Liver (tissue), 9 donors: ENCODE results near the gene LIFR. TPM values are rescaled to one million over a fixed set of nuclear protein-coding genes. Genes with fewer than 3 reads are reported as not detected.

ENCODE experiments used
- DNase-seq: peaks from one replicate; pipeline ENCODE4 v3.0.0-alpha.2; 2017; ENCODE audit warnings: low spot score
- H3K27ac ChIP-seq, 2 donors: one replicate each; pipeline ENCODE4 v1.7.0; 2013; ENCODE audit warnings: inconsistent platforms in 2 of 2, low read length in 2 of 2, control low read depth in 1 of 2, low read depth in 1 of 2, mild to moderate bottlenecking in 1 of 2
- H3K27me3 ChIP-seq, 4 donors: one replicate each; pipeline versions ENCODE4 v1.6.1 to v1.7.0; 2013; ENCODE audit warnings: low read length in 3 of 4, inconsistent platforms in 1 of 4, mild to moderate bottlenecking in 1 of 4, moderate library complexity in 1 of 4; ENCODE audit not compliant: control insufficient read depth in 4 of 4, insufficient read depth in 4 of 4
- H3K36me3 ChIP-seq, 4 donors: one replicate each; pipeline versions ENCODE4 v1.6.1 to v1.7.0; 2013; ENCODE audit warnings: low read length in 3 of 4, mild to moderate bottlenecking in 3 of 4, low read depth in 1 of 4, moderate library complexity in 1 of 4; ENCODE audit not compliant: control insufficient read depth in 4 of 4, insufficient read depth in 3 of 4
- H3K4me1 ChIP-seq, 4 donors: one replicate each; pipeline versions ENCODE4 v1.6.1 to v1.7.0; 2013; ENCODE audit warnings: low read length in 3 of 4, mild to moderate bottlenecking in 3 of 4, moderate library complexity in 1 of 4; ENCODE audit not compliant: control insufficient read depth in 4 of 4, insufficient read depth in 4 of 4
- H3K4me3 ChIP-seq, 3 donors: one replicate each; pipeline versions ENCODE4 v1.6.1 to v1.7.0; 2013; ENCODE audit warnings: low read length in 3 of 3, control low read depth in 1 of 3, low read depth in 1 of 3, mild to moderate bottlenecking in 1 of 3
- H3K9ac ChIP-seq, 2 donors: one replicate each; pipeline ENCODE4 v1.7.0; 2013; ENCODE audit warnings: low read length in 2 of 2, mild to moderate bottlenecking in 2 of 2, moderate library complexity in 2 of 2, control low read depth in 1 of 2, low read depth in 1 of 2
- H3K9me3 ChIP-seq, 4 donors: one replicate each; pipeline versions ENCODE4 v1.6.1 to v1.7.0; 2013; ENCODE audit warnings: low read length in 3 of 4; ENCODE audit not compliant: control insufficient read depth in 4 of 4
- ATF3 ChIP-seq: IDR thresholded peaks from 2 replicates; pipeline ENCODE4 v1.6.1; 2016; ENCODE audit warnings: antibody characterized with exemption
- EGR1 ChIP-seq, 2 donors: IDR thresholded peaks; 2 replicates each; pipeline ENCODE4 v1.6.1; 2016 to 2018; ENCODE audit warnings: antibody characterized with exemption in 2 of 2, low read depth in 2 of 2
- FOXA1 ChIP-seq: IDR thresholded peaks from 2 replicates; pipeline ENCODE4 v1.6.1; 2016; ENCODE audit warnings: antibody characterized with exemption
- FOXA2 ChIP-seq: IDR thresholded peaks from 2 replicates; pipeline ENCODE4 v1.6.1; 2016; ENCODE audit warnings: antibody characterized with exemption
- GABPA ChIP-seq, 2 donors: IDR thresholded peaks in 1 of 2; conservative IDR thresholded peaks in 1 of 2; 2 replicates each; pipeline ENCODE4 v1.6.1; 2016; ENCODE audit warnings: antibody characterized with exemption in 2 of 2, mild to moderate bottlenecking in 1 of 2, moderate library complexity in 1 of 2
- HNF4A ChIP-seq, 2 donors: conservative IDR thresholded peaks; 2 replicates each; pipeline ENCODE4 v1.6.1; 2016; ENCODE audit warnings: antibody characterized with exemption in 2 of 2, mild to moderate bottlenecking in 2 of 2
- HNF4G ChIP-seq: IDR thresholded peaks from 2 replicates; pipeline ENCODE4 v1.6.1; 2016; ENCODE audit warnings: antibody characterized with exemption
- JUND ChIP-seq, 2 donors: IDR thresholded peaks; 2 replicates each; pipeline ENCODE4 v1.6.1; 2016; ENCODE audit warnings: antibody characterized with exemption in 2 of 2
- MAX ChIP-seq: IDR thresholded peaks from 2 replicates; pipeline ENCODE4 v1.6.1; 2016; ENCODE audit warnings: antibody characterized with exemption
- NR2F2 ChIP-seq: IDR thresholded peaks from 2 replicates; pipeline ENCODE4 v1.6.1; 2016; ENCODE audit warnings: antibody characterized with exemption
- RAD21 ChIP-seq, 2 donors: IDR thresholded peaks; 2 replicates each; pipeline ENCODE4 v1.6.1; 2016; ENCODE audit warnings: antibody characterized with exemption in 2 of 2, mild to moderate bottlenecking in 2 of 2
- REST ChIP-seq: IDR thresholded peaks from 2 replicates; pipeline ENCODE4 v1.6.1; 2016; ENCODE audit warnings: antibody characterized with exemption, mild to moderate bottlenecking
- RXRA ChIP-seq, 2 donors: IDR thresholded peaks; 2 replicates each; pipeline ENCODE4 v1.6.1; 2017 to 2018; ENCODE audit warnings: antibody characterized with exemption in 2 of 2, mild to moderate bottlenecking in 1 of 2
- SP1 ChIP-seq: IDR thresholded peaks from 2 replicates; pipeline ENCODE4 v1.6.1; 2018; ENCODE audit warnings: antibody characterized with exemption, mild to moderate bottlenecking
- TAF1 ChIP-seq: conservative IDR thresholded peaks from 2 replicates; pipeline ENCODE4 v1.6.1; 2016; ENCODE audit warnings: antibody characterized with exemption, mild to moderate bottlenecking
- YY1 ChIP-seq: IDR thresholded peaks from 2 replicates; pipeline ENCODE4 v1.6.1; 2016; ENCODE audit warnings: antibody characterized with exemption, mild to moderate bottlenecking
- WGBS: extraction: QIAGEN DNeasy Blood & Tissue Kit; methylation state at CpG from one replicate; pipeline ENCODE4 v1.1.7; 2013; 5-methylcytosine and 5-hydroxymethylcytosine counted together
- polyA plus RNA-seq, 2 donors: library from polyadenylated mRNA; stranded (reverse) in 1 of 2; unstranded in 1 of 2; fragments of 200-250 nt in 1 of 2; fragments of >200 nt in 1 of 2; fragmentation: Nextera tagmentation in 1 of 2; extraction: Ambion mirVana in 1 of 2; gene quantifications; one replicate each; pipeline versions ENCODE4 v1.2.1 to v1.2.3, GENCODE V29; 2013 to 2015
- total RNA-seq, 2 donors: library from RNA; depleted of rRNA; stranded (reverse); fragments of >200 nt; gene quantifications; one replicate each; pipeline ENCODE4 v1.2.3, GENCODE V29; 2014
- TF ChIP-seq, protein P1 (sequence below): fragments of 150-350 bp; IDR thresholded peaks from 2 replicates; pipeline ENCODE4 v1.5.1; 2017; ENCODE audit warnings: improper control_type of control experiment, low read depth, low read length; ENCODE audit not compliant: missing input control
- TF ChIP-seq, protein P2 (sequence below): IDR thresholded peaks from 2 replicates; pipeline ENCODE4 v1.6.1; 2016; ENCODE audit warnings: antibody characterized with exemption
- donor health status: healthy.
- donor health status: healthy.
- donor health status: healthy.
- donor health status: healthy.
- donor health status: healthy.

LIFR gene
- total and polyA plus RNA-seq, 4 donors, result 10.5 to 79.7 (median 32.8) TPM

- peaks cover 0 to 3% (median 0%) of the 10 kb centered on the region in 4 donors for H3K27me3 ChIP-seq
- no peak for DNase-seq
- WGBS, result 57% methylated on average over 8 of the region's 8 CpGs
- no peaks in the 10 kb centered on the region for H3K9me3 ChIP-seq
- no peak overlapping the region for H3K9ac ChIP-seq
- H3K27ac ChIP-seq, result no peak overlapping the region
- no peak overlapping the region for H3K4me3 ChIP-seq
- no peak for TF ChIP-seq RAD21 (IDR thresholded peaks at IDR 0.05)
- no peak for TF ChIP-seq REST
- no peak for TF ChIP-seq ATF3
- TF ChIP-seq TAF1, result no peak
- TF ChIP-seq SP1, result no peak
- TF ChIP-seq NR2F2, result no peak
- no peak for TF ChIP-seq FOXA2
- TF ChIP-seq RXRA (IDR thresholded peaks at IDR 0.05), result no peak
- no peak for TF ChIP-seq HNF4A (conservative IDR thresholded peaks at IDR 0.05)
- no peak for TF ChIP-seq HNF4G
- TF ChIP-seq GABPA (IDR thresholded peaks at IDR 0.05 in 1 of 2, conservative IDR thresholded peaks at IDR 0.05 in 1 of 2), result no peak
- no peak for TF ChIP-seq JUND (IDR thresholded peaks at IDR 0.05)
- no peak for TF ChIP-seq YY1
- no peak for TF ChIP-seq FOXA1
- TF ChIP-seq EGR1 (IDR thresholded peaks at IDR 0.05; ENCODE audit: low read depth in 2 of 2), result no peak
- TF ChIP-seq, protein P1, sequence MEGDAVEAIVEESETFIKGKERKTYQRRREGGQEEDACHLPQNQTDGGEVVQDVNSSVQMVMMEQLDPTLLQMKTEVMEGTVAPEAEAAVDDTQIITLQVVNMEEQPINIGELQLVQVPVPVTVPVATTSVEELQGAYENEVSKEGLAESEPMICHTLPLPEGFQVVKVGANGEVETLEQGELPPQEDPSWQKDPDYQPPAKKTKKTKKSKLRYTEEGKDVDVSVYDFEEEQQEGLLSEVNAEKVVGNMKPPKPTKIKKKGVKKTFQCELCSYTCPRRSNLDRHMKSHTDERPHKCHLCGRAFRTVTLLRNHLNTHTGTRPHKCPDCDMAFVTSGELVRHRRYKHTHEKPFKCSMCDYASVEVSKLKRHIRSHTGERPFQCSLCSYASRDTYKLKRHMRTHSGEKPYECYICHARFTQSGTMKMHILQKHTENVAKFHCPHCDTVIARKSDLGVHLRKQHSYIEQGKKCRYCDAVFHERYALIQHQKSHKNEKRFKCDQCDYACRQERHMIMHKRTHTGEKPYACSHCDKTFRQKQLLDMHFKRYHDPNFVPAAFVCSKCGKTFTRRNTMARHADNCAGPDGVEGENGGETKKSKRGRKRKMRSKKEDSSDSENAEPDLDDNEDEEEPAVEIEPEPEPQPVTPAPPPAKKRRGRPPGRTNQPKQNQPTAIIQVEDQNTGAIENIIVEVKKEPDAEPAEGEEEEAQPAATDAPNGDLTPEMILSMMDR, result no peak
- no peak for TF ChIP-seq MAX
- H3K4me1 ChIP-seq, result no peaks in the 10 kb centered on the region
- no peaks in the 10 kb centered on the region for H3K36me3 ChIP-seq
Measured at GRCh38 chr5:38473008-38473407, 83.4 kb downstream of the LIFR start.

DNA sequence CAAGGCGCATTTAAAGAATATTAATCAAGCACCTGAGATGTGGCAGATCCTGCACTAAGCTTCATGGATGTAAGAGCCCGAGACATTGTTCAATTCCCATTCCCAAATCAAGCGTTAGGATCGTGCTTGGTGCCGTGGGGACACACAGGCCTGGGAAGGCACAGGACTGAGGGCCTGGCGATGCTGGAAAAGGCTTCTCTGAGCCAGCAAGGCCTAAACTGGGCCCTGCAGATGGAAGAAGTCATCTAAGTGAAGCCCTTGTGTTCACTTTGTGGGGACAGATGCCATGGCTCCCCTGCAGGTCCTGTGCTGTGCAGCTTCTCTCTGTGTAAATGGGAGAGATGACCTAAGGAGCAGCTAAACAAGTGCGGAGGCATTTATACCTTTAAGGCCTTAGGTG, 83.9 kb downstream of the LIFR start:
- no peak overlapping the region for H3K9ac ChIP-seq
- DNase-seq, result no peak
- H3K4me1 ChIP-seq, result no peaks in the 10 kb centered on the region
- no peaks in the 10 kb centered on the region for H3K36me3 ChIP-seq
- no peak overlapping the region for H3K27ac ChIP-seq
- no peaks in the 10 kb centered on the region for H3K9me3 ChIP-seq
- peaks cover 0 to 3% (median 0%) of the 10 kb centered on the region in 4 donors for H3K27me3 ChIP-seq
- H3K4me3 ChIP-seq, result no peak overlapping the region
- WGBS, result 93% methylated on average over 7 of the region's 7 CpGs
- TF ChIP-seq, protein P2, sequence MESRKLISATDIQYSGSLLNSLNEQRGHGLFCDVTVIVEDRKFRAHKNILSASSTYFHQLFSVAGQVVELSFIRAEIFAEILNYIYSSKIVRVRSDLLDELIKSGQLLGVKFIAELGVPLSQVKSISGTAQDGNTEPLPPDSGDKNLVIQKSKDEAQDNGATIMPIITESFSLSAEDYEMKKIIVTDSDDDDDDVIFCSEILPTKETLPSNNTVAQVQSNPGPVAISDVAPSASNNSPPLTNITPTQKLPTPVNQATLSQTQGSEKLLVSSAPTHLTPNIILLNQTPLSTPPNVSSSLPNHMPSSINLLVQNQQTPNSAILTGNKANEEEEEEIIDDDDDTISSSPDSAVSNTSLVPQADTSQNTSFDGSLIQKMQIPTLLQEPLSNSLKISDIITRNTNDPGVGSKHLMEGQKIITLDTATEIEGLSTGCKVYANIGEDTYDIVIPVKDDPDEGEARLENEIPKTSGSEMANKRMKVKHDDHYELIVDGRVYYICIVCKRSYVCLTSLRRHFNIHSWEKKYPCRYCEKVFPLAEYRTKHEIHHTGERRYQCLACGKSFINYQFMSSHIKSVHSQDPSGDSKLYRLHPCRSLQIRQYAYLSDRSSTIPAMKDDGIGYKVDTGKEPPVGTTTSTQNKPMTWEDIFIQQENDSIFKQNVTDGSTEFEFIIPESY, result no peak
- no peak for TF ChIP-seq NR2F2
- no peak for TF ChIP-seq EGR1 (IDR thresholded peaks at IDR 0.05; ENCODE audit: low read depth in 2 of 2)
- TF ChIP-seq RXRA (IDR thresholded peaks at IDR 0.05), result no peak
- TF ChIP-seq FOXA2, result no peak
- TF ChIP-seq MAX, result no peak
- no peak for TF ChIP-seq HNF4G
- no peak for TF ChIP-seq FOXA1
- TF ChIP-seq RAD21 (IDR thresholded peaks at IDR 0.05), result no peak
- no peak for TF ChIP-seq REST
- TF ChIP-seq HNF4A (conservative IDR thresholded peaks at IDR 0.05), result no peak
- TF ChIP-seq SP1, result no peak
- no peak for TF ChIP-seq YY1
- TF ChIP-seq ATF3, result no peak
- no peak for TF ChIP-seq GABPA (IDR thresholded peaks at IDR 0.05 in 1 of 2, conservative IDR thresholded peaks at IDR 0.05 in 1 of 2)
- no peak for TF ChIP-seq TAF1
- TF ChIP-seq JUND (IDR thresholded peaks at IDR 0.05), result no peak
